Fibroblast of skin of back (primary cell): ENCODE data around the gene OR5H2. TPM values are rescaled to one million over a fixed set of nuclear protein-coding genes. Genes with fewer than 3 reads are reported as not detected.
"Not testable (repeated sequence)": the region's sequence is repeated elsewhere in the genome, so short reads cannot be mapped to it uniquely, and the experiment has no call there.

Experiments
- DNase-seq: peaks from one replicate; pipeline ENCODE4 v3.0.0-alpha.2; 2013
- polyA plus RNA-seq, 2 experiments: library from polyadenylated mRNA; unstranded; fragments of 120-200 nt; gene quantifications; one replicate each; pipeline ENCODE4 v1.2.1, GENCODE V29; 2013; ENCODE audit not compliant: insufficient read length in 2 of 2

The OR5H2 gene
- not detected for polyA plus RNA-seq (2013, experiment 1 of 2; ENCODE audit: insufficient read length)
- not detected for polyA plus RNA-seq (2013, experiment 2 of 2; ENCODE audit: insufficient read length)

- no peak for DNase-seq
Measured at GRCh38 chr3:98282205-98282604, at the start of gene OR5H2. TSS of gene OR5H2 (plus strand) at chr3:98282505. CDS start at chr3:98282903, 398 bp downstream.

- no peak for DNase-seq
Measured at GRCh38 chr3:98233468-98233867, 48.8 kb upstream of the OR5H2 start.

- DNase-seq, result no peak
Measured at GRCh38 chr3:98240131-98240530, 42.2 kb upstream of the OR5H2 start.

- no peak for DNase-seq
Measured at GRCh38 chr3:98242155-98242554, 40.1 kb upstream of the OR5H2 start.

GRCh38 chr3:98243843-98244242 lies 38.5 kb upstream of the OR5H2 start:
- no peak for DNase-seq

GRCh38 chr3:98246142-98246541 lies 36.2 kb upstream of the OR5H2 start:
- no peak for DNase-seq

- not testable (repeated sequence) for DNase-seq
Measured at GRCh38 chr3:98256026-98256425, 26.3 kb upstream of the OR5H2 start.

GRCh38 chr3:98259707-98260106 lies 22.6 kb upstream of the OR5H2 start:
- DNase-seq, result no peak

GRCh38 chr3:98262046-98262445 lies 20.3 kb upstream of the OR5H2 start:
- no peak for DNase-seq

- no peak for DNase-seq
Measured at GRCh38 chr3:98263944-98264343, 18.4 kb upstream of the OR5H2 start, which contains the start of gene OR5H6. TSS of gene OR5H6 (plus strand) at chr3:98264244. CDS start at chr3:98264333, 89 bp downstream.

- no peak for DNase-seq
Measured at GRCh38 chr3:98269846-98270245, 12.5 kb upstream of the OR5H2 start.

GRCh38 chr3:98272126-98272525 lies 10.2 kb upstream of the OR5H2 start:
- no peak for DNase-seq

- DNase-seq, result no peak
Measured at GRCh38 chr3:98274914-98275313, 7.4 kb upstream of the OR5H2 start.

GRCh38 chr3:98290916-98291315 lies 8.6 kb downstream of the OR5H2 start:
- DNase-seq, result no peak

GRCh38 chr3:98291332-98291957 lies 9.1 kb downstream of the OR5H2 start:
- DNase-seq, result no peak

- no peak for DNase-seq
Measured at GRCh38 chr3:98322101-98322500, 39.8 kb downstream of the OR5H2 start.

GRCh38 chr3:98322686-98323085 lies 40.4 kb downstream of the OR5H2 start:
- no peak for DNase-seq

GRCh38 chr3:98323425-98323824 lies 41.1 kb downstream of the OR5H2 start:
- no peak for DNase-seq

GRCh38 chr3:98325055-98325454 lies 42.8 kb downstream of the OR5H2 start:
- DNase-seq, result no peak

GRCh38 chr3:98326105-98326893 lies 44.0 kb downstream of the OR5H2 start:
- no peak for DNase-seq

GRCh38 chr3:98326945-98327344 lies 44.6 kb downstream of the OR5H2 start:
- DNase-seq, result no peak

- no peak for DNase-seq
Measured at GRCh38 chr3:98328933-98329332, 46.6 kb downstream of the OR5H2 start.

- peak; percentile 45 for DNase-seq
Measured at GRCh38 chr3:98329392-98330124, 47.3 kb downstream of the OR5H2 start.
